H1 (cell line): ENCODE data around the gene YPEL5. TPM values are rescaled to one million over a fixed set of nuclear protein-coding genes. Genes with fewer than 3 reads are reported as not detected.

Experiments used
- CTCF ChIA-PET: fragments of 300-600 bp; sonication (Branson Sonifier 250); formaldehyde crosslinking; loops from one replicate; lab custom pipeline; 2021; ENCODE audit not compliant: partially characterized antibody; lab: Charles Lee
- POLR2A ChIA-PET: fragments of 300-600 bp; sonication (Branson Sonifier 250); formaldehyde crosslinking; loops from one replicate; lab custom pipeline; 2021; ENCODE audit warnings: inconsistent platforms; ENCODE audit not compliant: partially characterized antibody; lab: Charles Lee
- DNase-seq, 2 experiments: peaks; one replicate each; pipeline versions ENCODE4 v3.0.0 to v3.0.0-alpha.2; 2010 to 2022; ENCODE audit warnings: low spot score in 2 of 2, low read depth in 1 of 2, mixed read lengths in 1 of 2
- FAIRE-seq: peaks from 2 replicates; lab custom pipeline; 2011; peaks lifted over from hg19 to GRCh38; lab: Jason Lieb, UNC
- H2AFZ ChIP-seq: 2 replicates; pipeline ENCODE4 v1.8.1; 2012; ENCODE audit warnings: low read length, inconsistent platforms
- H2AK5ac ChIP-seq: 2 replicates; pipeline ENCODE4 v1.6.1; 2013; ENCODE audit warnings: low read depth, low read length
- H2BK120ac ChIP-seq: replicated peaks from 2 replicates; pipeline ENCODE3; 2013; ENCODE audit warnings: low read depth, low read length, inconsistent platforms
- H2BK12ac ChIP-seq: 2 replicates; pipeline ENCODE4 v1.6.1; 2013; ENCODE audit warnings: low read depth, low read length
- H2BK15ac ChIP-seq: 2 replicates; pipeline ENCODE4 v1.6.1; 2013; ENCODE audit warnings: low read length
- H2BK20ac ChIP-seq: 2 replicates; pipeline ENCODE4 v1.6.1; 2013; ENCODE audit warnings: low read length
- H2BK5ac ChIP-seq: 2 replicates; pipeline ENCODE4 v1.6.1; 2013; ENCODE audit warnings: low read depth, low read length
- H3K14ac ChIP-seq: 2 replicates; pipeline ENCODE4 v1.6.1; 2013; ENCODE audit warnings: inconsistent platforms; ENCODE audit not compliant: insufficient read length
- H3K18ac ChIP-seq: 2 replicates; pipeline ENCODE4 v1.6.1; 2013; ENCODE audit warnings: low read length; ENCODE audit errors: extremely low read depth
- H3K23ac ChIP-seq: 2 replicates; pipeline ENCODE4 v1.6.1; 2013; ENCODE audit warnings: inconsistent platforms; ENCODE audit not compliant: insufficient read length
- H3K23me2 ChIP-seq: 2 replicates; pipeline ENCODE4 v1.6.1; 2013; ENCODE audit warnings: low read depth, low read length
- H3K27ac ChIP-seq: 2 replicates; pipeline ENCODE4 v1.6.1; 2011; ENCODE audit warnings: low read depth, low read length, inconsistent platforms
- H3K27me3 ChIP-seq, 4 experiments: replicated peaks in 1 of 4; 1 replicate in 1 of 4; 2 replicates in 3 of 4; pipeline versions ENCODE4 v1.6.1 to v1.8.1; 2011 to 2013; ENCODE audit warnings: low read length in 3 of 4, mild to moderate bottlenecking in 3 of 4, inconsistent platforms in 2 of 4, mixed read lengths in 2 of 4, moderate library complexity in 1 of 4; ENCODE audit not compliant: control insufficient read depth in 3 of 4, insufficient read depth in 3 of 4; ENCODE audit errors: extremely low read depth in 1 of 4
- H3K36me3 ChIP-seq, 4 experiments: 2 replicates each; pipeline versions ENCODE4 v1.6.1 to v1.8.1; 2011 to 2013; ENCODE audit warnings: mild to moderate bottlenecking in 4 of 4, low read length in 3 of 4, moderate library complexity in 2 of 4, control low read depth in 1 of 4, inconsistent platforms in 1 of 4; ENCODE audit not compliant: insufficient read depth in 4 of 4, control insufficient read depth in 2 of 4
- H3K4ac ChIP-seq: replicated peaks from 2 replicates; pipeline ENCODE3; 2013; ENCODE audit warnings: low read length, low read depth, mixed read lengths, inconsistent platforms; ENCODE audit not compliant: insufficient read length
- H3K4me1 ChIP-seq, 4 experiments: replicated peaks in 1 of 4; 1 replicate in 1 of 4; 2 replicates in 3 of 4; pipeline versions ENCODE4 v1.6.1 to v1.8.1; 2011 to 2013; ENCODE audit warnings: low read length in 3 of 4, inconsistent platforms in 2 of 4, mixed read lengths in 1 of 4; ENCODE audit not compliant: insufficient read depth in 4 of 4, control insufficient read depth in 3 of 4
- H3K4me2 ChIP-seq, 2 experiments: 2 replicates each; pipeline versions ENCODE4 v1.6.1 to v1.8.1; 2011 to 2013; ENCODE audit warnings: low read depth in 2 of 2, low read length in 2 of 2, control low read depth in 1 of 2, inconsistent platforms in 1 of 2, mild to moderate bottlenecking in 1 of 2; ENCODE audit not compliant: insufficient read depth in 1 of 2
- H3K4me3 ChIP-seq, 4 experiments: fragments of 200-600, 300-600 bp in 1 of 4; sonication (generic), shearing (Covaris generic), sonication (Bioruptor Twin) in 1 of 4; 2 replicates each; pipeline versions ENCODE4 v1.5.1 to v1.8.1; 2011 to 2016; ENCODE audit warnings: low read length in 4 of 4, low read depth in 3 of 4, control low read depth in 2 of 4, inconsistent platforms in 2 of 4, mild to moderate bottlenecking in 2 of 4, mixed read lengths in 1 of 4, moderate library complexity in 1 of 4; ENCODE audit not compliant: insufficient read depth in 2 of 4; ENCODE audit errors: extremely low read depth in 1 of 4
- H3K56ac ChIP-seq: replicated peaks from 2 replicates; pipeline ENCODE3; 2013; ENCODE audit warnings: low read depth, mild to moderate bottlenecking, mixed read lengths, low read length, inconsistent platforms; ENCODE audit not compliant: insufficient read length
- H3K79me1 ChIP-seq: 2 replicates; pipeline ENCODE4 v1.6.1; 2013; ENCODE audit warnings: low read depth, low read length, control low read depth
- H3K79me2 ChIP-seq, 2 experiments: 2 replicates each; pipeline versions ENCODE4 v1.6.1 to v1.8.1; 2012 to 2013; ENCODE audit warnings: low read length in 2 of 2, mild to moderate bottlenecking in 2 of 2, inconsistent platforms in 1 of 2; ENCODE audit not compliant: insufficient read depth in 2 of 2, control insufficient read depth in 1 of 2
- H3K9ac ChIP-seq, 4 experiments: replicated peaks in 1 of 4; 1 replicate in 1 of 4; 2 replicates in 3 of 4; pipeline versions ENCODE4 v1.6.1 to v1.8.1; 2011 to 2013; ENCODE audit warnings: low read depth in 3 of 4, low read length in 3 of 4, control low read depth in 2 of 4, mild to moderate bottlenecking in 2 of 4, moderate library complexity in 2 of 4, inconsistent platforms in 1 of 4; ENCODE audit errors: extremely low read depth in 1 of 4
- H3K9me3 ChIP-seq, 2 experiments: 2 replicates each; pipeline versions ENCODE4 v1.6.1 to v1.8.1; 2012 to 2013; ENCODE audit warnings: mild to moderate bottlenecking in 2 of 2, moderate library complexity in 2 of 2, control low read depth in 1 of 2, inconsistent platforms in 1 of 2, low read depth in 1 of 2, low read length in 1 of 2, mixed read lengths in 1 of 2; ENCODE audit not compliant: insufficient read depth in 2 of 2
- H4K20me1 ChIP-seq, 2 experiments: replicated peaks in 1 of 2; 2 replicates each; pipeline versions ENCODE3 to v1.8.1; 2011 to 2013; ENCODE audit warnings: inconsistent platforms in 2 of 2, low read length in 2 of 2, mild to moderate bottlenecking in 1 of 2; ENCODE audit not compliant: insufficient read depth in 2 of 2, control insufficient read depth in 1 of 2
- H4K5ac ChIP-seq: 2 replicates; pipeline ENCODE4 v1.6.1; 2013; ENCODE audit warnings: low read length, low read depth, mixed read lengths, inconsistent platforms; ENCODE audit not compliant: insufficient read length
- H4K8ac ChIP-seq: 2 replicates; pipeline ENCODE4 v1.8.0; 2013; ENCODE audit warnings: mild to moderate bottlenecking, moderate library complexity, low read length, inconsistent platforms; ENCODE audit not compliant: insufficient read depth; ENCODE audit errors: extremely low read depth
- H4K91ac ChIP-seq: replicated peaks from 2 replicates; pipeline ENCODE3; 2013; ENCODE audit warnings: low read length, mixed read lengths, inconsistent platforms; ENCODE audit not compliant: insufficient read length
- CTCF ChIP-seq, 3 experiments: IDR thresholded peaks; 1 replicate in 2 of 3; 2 replicates in 1 of 3; pipeline versions ENCODE4 v1.5.1 to v1.6.1; 2011; ENCODE audit warnings: low read length in 3 of 3, mild to moderate bottlenecking in 3 of 3, inconsistent platforms in 2 of 3, low read depth in 1 of 3, moderate library complexity in 1 of 3; ENCODE audit not compliant: insufficient read depth in 1 of 3; ENCODE audit errors: control extremely low read depth in 1 of 3
- GABPA ChIP-seq: IDR thresholded peaks from 2 replicates; pipeline ENCODE4 v1.6.1; 2011; ENCODE audit warnings: mild to moderate bottlenecking, low read length, moderate library complexity, borderline replicate concordance; ENCODE audit not compliant: insufficient read depth
- NRF1 ChIP-seq: IDR thresholded peaks from 2 replicates; pipeline ENCODE4 v1.6.1; 2011; ENCODE audit warnings: mild to moderate bottlenecking, low read depth, low read length, improper control_type of control experiment
- POU5F1 ChIP-seq: IDR thresholded peaks from 2 replicates; pipeline ENCODE4 v1.6.1; 2011; ENCODE audit warnings: low read depth, mild to moderate bottlenecking, low read length, moderate library complexity
- SUZ12 ChIP-seq: fragments of 200-600 bp; sonication (generic); IDR thresholded peaks from 2 replicates; pipeline ENCODE4 v1.6.1; 2012; ENCODE audit warnings: mild to moderate bottlenecking, inconsistent platforms, low read length, moderate library complexity, mixed read lengths
- WGBS, 2 experiments: shearing (Covaris generic) in 1 of 2; methylation state at CpG; one replicate each; pipeline versions ENCODE4 v1.1.6 to v1.1.7; 2013 to 2015; ENCODE audit warnings: low lambda C conversion rate in 2 of 2, mixed read lengths in 2 of 2, inconsistent platforms in 1 of 2, low coverage in 1 of 2, missing lambda C conversion rate in 1 of 2; ENCODE audit not compliant: insufficient replicate concordance in 2 of 2, insufficient coverage in 1 of 2, insufficient read length in 1 of 2; ENCODE audit errors: extremely low coverage in 1 of 2, missing lambda C conversion rate in 1 of 2; 5-methylcytosine and 5-hydroxymethylcytosine counted together
- polyA plus RNA-seq, 7 experiments: library from polyadenylated mRNA; depleted of rRNA in 3 of 7; stranded (reverse) in 5 of 7; unstranded in 2 of 7; fragments of >200 nt in 5 of 7; fragments of 200-250 nt in 2 of 7; gene quantifications; 1 replicate in 5 of 7; 2 replicates in 1 of 7; 4 replicates in 1 of 7; pipeline versions ENCODE4 v1.2.1 to v1.2.3, GENCODE V29; 2011 to 2013; ENCODE audit warnings: missing spikeins in 2 of 7, mixed read lengths in 2 of 7
- total RNA-seq: library from RNA; stranded (reverse); fragmentation: NEBNext Ultra II Directional; extraction: Animal tissue kit (Norgen Biotek cat#: 25700); gene quantifications from 2 replicates; pipeline ENCODE4 v1.2.1, GENCODE V29; 2021

YPEL5 gene
- total and polyA plus RNA-seq, 2 of the 8 experiments (the other 6 are each of a cell fraction or from before 2014, with no cell fraction given) = 18.5 to 28.0 TPM

DNA sequence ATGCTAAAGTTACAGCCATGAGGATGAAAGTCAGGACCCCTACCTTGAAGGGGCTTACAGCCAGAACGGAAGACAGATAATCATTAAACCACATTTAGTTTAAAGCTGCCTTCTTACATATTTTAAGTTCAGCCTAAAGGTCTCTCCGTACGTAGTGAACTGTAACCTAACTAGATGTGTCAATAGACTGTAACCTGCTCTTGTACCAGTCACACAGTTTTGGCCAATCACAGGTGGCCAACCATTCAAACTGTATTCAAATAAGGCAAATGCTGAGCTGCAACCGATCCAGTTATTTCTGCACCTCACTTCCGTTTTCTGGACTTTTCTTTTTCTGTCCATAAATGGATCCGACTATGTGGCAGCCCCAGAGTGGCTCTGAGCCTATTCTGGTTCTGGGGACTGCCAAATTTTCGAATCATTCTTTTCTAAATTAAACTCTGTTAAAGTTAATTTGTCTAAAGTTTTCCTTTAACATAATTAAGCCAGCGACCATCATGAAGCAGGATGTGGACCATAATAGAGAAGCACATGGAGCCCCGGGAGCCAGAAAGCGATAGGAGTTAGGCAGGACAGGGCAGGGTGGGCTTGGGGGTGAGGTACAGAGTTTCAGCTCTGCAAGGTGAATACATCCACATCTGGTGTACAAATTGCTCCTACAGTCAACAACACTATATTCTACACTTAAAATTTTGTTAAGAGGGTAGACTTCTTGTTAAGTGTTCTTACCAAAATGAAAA is 48.4 kb upstream of the YPEL5 start:
- no peaks in the 10 kb centered on the region for H3K23me2 ChIP-seq
- no peaks in the 10 kb centered on the region for H3K9me3 ChIP-seq
- H4K8ac ChIP-seq = no peak overlapping the region
- H4K91ac ChIP-seq = no peak overlapping the region
- no peaks in the 10 kb centered on the region for H3K36me3 ChIP-seq
- no peak overlapping the region for H3K4ac ChIP-seq
- CTCF ChIA-PET = interaction anchor here (1.9 kb wide), 2 partner anchors 17 to 19 kb away, joined by 4 to 9 read pairs; no protein-coding TSS in a partner anchor
- no peak overlapping the region for H2BK5ac ChIP-seq
- H2BK12ac ChIP-seq = no peak overlapping the region
- no peak overlapping the region for H2BK15ac ChIP-seq
- H2BK120ac ChIP-seq = no peak overlapping the region
- TF ChIP-seq CTCF (IDR thresholded peaks at IDR 0.05; ENCODE audit: control extremely low read depth in 1 of 3, insufficient read depth in 1 of 3, low read depth in 1 of 3, low read length in 3 of 3) (no peak), NRF1 (no peak), GABPA (no peak), POU5F1 (no peak), SUZ12 (no peak)
- POLR2A ChIA-PET = no interaction called here
- H2AK5ac ChIP-seq = no peak overlapping the region
- no peak overlapping the region for H3K14ac ChIP-seq
- no peak overlapping the region for H3K4me2 ChIP-seq
- H3K27ac ChIP-seq = no peak overlapping the region
- no peak overlapping the region for H3K4me3 ChIP-seq
- no peak overlapping the region for H3K18ac ChIP-seq
- H2BK20ac ChIP-seq = no peak overlapping the region
- no peaks in the 10 kb centered on the region for H3K79me1 ChIP-seq
- H4K5ac ChIP-seq = no peak overlapping the region
- FAIRE-seq = no peak
- H3K4me1 ChIP-seq = no peaks in the 10 kb centered on the region
- no peak for DNase-seq
- H3K23ac ChIP-seq = no peak overlapping the region
- H4K20me1 ChIP-seq = no peaks in the 10 kb centered on the region
- H3K9ac ChIP-seq = no peak overlapping the region
- WGBS, 2 experiments = 84% methylated on average over 10 of the region's 10 CpGs; no CpG with 5 or more reads in 1 of the 2 experiments
- H3K56ac ChIP-seq = no peak overlapping the region
- H3K27me3 ChIP-seq = no peaks in the 10 kb centered on the region
- no peaks in the 10 kb centered on the region for H3K79me2 ChIP-seq
- H2AFZ ChIP-seq = no peak overlapping the region
